ENCODE measurements around the gene XPO5.

DNA sequence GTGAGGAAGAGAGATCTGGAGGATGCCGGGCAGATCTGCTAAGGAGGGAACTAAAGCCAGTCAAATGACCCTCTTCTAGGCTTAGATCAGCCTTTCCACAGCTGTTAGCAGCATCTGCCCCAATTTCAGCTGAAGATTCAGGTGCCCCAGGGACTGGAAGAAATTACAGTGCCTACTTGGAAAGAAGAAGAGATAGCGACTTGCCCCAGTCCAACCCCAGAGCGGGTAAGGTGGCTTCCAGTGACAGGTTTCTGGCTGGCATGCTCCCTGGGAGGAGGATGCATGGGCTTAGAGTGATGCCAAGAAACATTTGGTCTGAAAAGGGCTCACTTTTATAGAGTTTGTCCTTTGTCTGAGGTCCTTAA is 97.8 kb downstream of the XPO5 start:
- TF ChIP-seq, protein P1, sequence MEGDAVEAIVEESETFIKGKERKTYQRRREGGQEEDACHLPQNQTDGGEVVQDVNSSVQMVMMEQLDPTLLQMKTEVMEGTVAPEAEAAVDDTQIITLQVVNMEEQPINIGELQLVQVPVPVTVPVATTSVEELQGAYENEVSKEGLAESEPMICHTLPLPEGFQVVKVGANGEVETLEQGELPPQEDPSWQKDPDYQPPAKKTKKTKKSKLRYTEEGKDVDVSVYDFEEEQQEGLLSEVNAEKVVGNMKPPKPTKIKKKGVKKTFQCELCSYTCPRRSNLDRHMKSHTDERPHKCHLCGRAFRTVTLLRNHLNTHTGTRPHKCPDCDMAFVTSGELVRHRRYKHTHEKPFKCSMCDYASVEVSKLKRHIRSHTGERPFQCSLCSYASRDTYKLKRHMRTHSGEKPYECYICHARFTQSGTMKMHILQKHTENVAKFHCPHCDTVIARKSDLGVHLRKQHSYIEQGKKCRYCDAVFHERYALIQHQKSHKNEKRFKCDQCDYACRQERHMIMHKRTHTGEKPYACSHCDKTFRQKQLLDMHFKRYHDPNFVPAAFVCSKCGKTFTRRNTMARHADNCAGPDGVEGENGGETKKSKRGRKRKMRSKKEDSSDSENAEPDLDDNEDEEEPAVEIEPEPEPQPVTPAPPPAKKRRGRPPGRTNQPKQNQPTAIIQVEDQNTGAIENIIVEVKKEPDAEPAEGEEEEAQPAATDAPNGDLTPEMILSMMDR (IDR thresholded peaks at IDR 0.05): no peak
- no peak for TF ChIP-seq POLR2A (IDR thresholded peaks at IDR 0.05)

Data from lower leg skin (tissue), 3 donors.